Fibroblast of the aortic adventitia (primary cell): ENCODE measurements around the gene DPY19L1. TPM values are rescaled to one million over a fixed set of nuclear protein-coding genes. Genes with fewer than 3 reads are reported as not detected.

Source experiments
- DNase-seq: peaks from one replicate; pipeline ENCODE4 v3.0.0-alpha.2; 2010; ENCODE audit warnings: low read depth
- H3K4me3 ChIP-seq: 2 replicates; pipeline ENCODE4 v1.5.1; 2011; ENCODE audit warnings: low read depth, mild to moderate bottlenecking, control low read depth, low read length, moderate library complexity
- CTCF ChIP-seq: IDR thresholded peaks from 2 replicates; pipeline ENCODE4 v1.5.1; 2011; ENCODE audit warnings: mild to moderate bottlenecking, low read length, control low read depth, inconsistent platforms; ENCODE audit not compliant: insufficient read depth
- total RNA-seq: library from RNA; depleted of rRNA; stranded (reverse); fragments of >200 nt; gene quantifications from 2 replicates; pipeline ENCODE4 v1.2.3, GENCODE V29; 2012; ENCODE audit warnings: low replicate concordance

Gene DPY19L1
- total RNA-seq, 1 donor: 55.2 TPM

GRCh38 chr7:35040906-35041305, 3.6 kb upstream of the DPY19L1 start:
- TF ChIP-seq CTCF: no peak
- H3K4me3 ChIP-seq: no peak overlapping the region
- no peak for DNase-seq

DNA sequence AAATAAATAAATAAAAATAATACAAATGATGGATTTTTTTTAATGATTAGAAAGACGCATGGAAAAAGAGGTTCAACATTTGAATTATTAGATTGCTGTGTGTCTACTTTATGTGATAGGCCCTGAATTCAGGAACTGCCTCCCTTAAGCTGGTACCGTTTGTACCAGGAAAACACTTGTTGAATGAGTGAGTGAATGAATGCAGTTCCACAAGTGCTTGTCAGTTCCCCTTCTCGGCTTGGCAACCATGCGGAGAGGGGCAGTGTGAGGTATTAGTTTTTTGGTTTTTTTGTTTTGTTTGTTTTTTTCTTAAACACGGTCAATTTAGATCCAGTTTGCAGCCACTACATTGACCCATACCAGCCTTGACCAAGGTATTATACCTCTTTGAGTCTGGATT, 2.1 kb upstream of the DPY19L1 start:
- TF ChIP-seq CTCF: no peak
- no peak for DNase-seq
- H3K4me3 ChIP-seq: no peak overlapping the region

DNA sequence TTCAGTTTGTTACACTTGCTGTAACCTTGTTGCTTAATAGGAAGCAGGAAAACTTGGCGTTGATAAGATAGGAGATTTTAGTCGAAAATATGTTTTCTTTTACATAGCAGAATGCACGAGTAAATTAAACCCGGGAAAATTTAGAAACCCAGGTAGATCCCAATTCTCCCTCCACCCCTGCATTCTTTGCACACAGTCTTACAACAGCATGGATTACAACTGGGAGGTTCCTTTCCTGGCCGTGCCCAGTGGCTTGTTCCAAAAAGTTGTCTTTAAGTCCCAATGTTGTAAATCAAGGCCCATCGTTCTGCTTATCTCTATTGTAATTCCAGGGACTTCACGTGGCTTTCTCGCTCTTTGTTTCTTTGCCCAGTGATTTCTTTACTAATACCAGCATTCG, 1.1 kb upstream of the DPY19L1 start:
- peak overlapping the region; percentile 69 for H3K4me3 ChIP-seq

DNA sequence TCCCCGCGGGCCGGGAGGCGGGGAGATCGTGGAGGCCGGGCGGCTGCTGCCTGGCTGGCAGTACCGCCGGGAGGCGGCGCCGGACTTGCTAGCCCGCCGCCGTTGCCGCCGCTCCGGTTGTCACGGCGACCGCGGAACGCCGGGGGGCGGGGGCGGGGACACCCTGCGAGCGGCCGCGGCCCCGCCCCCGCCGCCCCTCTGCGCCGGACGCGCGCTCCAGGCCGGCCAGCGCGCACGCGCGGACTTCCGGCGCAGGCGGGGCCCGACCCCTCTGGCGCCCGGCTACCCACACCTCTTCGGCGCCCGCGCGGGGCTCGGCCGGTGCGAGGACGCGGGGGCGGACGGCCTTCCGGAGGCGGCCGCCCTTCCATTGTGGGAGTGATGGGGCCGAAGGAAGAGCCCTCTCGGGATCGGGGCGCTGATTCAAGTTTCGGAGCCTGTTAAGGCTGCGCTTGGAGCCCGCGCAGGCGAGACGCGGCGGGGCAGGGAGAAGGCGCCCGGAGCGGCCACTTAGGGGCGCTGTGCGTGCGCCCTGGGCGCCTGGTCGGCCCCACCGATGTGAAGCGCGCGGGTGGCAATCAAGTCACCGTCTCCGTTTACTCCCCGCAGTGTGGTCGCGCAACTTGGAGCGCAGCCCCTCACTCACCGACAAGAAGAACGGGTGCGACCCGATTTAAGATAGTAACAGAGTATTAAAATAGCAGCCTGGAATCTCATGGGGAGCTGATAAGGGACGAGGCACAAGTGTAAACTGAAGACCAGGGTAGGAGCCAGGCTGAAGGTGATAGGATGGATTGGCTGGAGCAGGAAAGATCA, 449 bp upstream of the DPY19L1 start:
- peak; percentile 88 for DNase-seq
- peak; percentile 69 for TF ChIP-seq CTCF
- peak overlapping the region; percentile 69 for H3K4me3 ChIP-seq

More for the DNA sequence above, 1.1 kb upstream of the DPY19L1 start:
- TF ChIP-seq CTCF: no peak
- DNase-seq: no peak

GRCh38 chr7:35036361-35037171, 719 bp downstream of the DPY19L1 start:
- DNase-seq: peak; percentile 66
- peak overlapping the region; percentile 82 for H3K4me3 ChIP-seq
- no peak for TF ChIP-seq CTCF

DNA sequence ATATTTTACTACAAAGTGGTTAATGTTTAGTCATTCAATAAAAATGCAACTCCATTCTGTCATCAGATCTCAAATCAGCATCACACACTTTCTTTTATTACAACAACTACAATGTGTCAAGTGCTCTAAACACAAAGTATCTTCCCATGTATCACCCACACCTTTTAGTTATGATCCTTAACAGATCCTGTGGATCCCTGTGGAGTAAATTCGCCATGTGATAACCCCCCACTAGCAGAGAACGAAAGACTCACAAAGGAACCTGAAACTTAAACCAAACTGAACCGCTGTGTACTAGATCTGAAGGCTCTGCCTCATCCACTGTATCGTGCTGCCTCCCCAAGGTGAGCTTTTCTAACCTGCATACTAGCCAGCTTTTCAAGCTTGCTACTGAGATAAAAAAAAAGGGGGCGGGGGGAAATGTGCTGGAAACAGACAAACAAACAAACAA, 1.7 kb downstream of the DPY19L1 start:
- peak; percentile 29 for DNase-seq
- peak overlapping the region; percentile 82 for H3K4me3 ChIP-seq
- TF ChIP-seq CTCF: no peak
